HL-60/S4 (cell line): ENCODE results near the gene SPAM1.
"Not testable (repeated sequence)": the region's sequence is repeated elsewhere in the genome, so short reads cannot be mapped to it uniquely, and the experiment has no call there.

ENCODE experiments used
- in situ Hi-C: fragments of 300-500 bp; cut with MboI; formaldehyde crosslinking; loops from 2 replicates; pipeline ENCODE4 v1.14.3; 2022; ENCODE audit warnings: low sequenced_read_pairs

Gene SPAM1, protein sequence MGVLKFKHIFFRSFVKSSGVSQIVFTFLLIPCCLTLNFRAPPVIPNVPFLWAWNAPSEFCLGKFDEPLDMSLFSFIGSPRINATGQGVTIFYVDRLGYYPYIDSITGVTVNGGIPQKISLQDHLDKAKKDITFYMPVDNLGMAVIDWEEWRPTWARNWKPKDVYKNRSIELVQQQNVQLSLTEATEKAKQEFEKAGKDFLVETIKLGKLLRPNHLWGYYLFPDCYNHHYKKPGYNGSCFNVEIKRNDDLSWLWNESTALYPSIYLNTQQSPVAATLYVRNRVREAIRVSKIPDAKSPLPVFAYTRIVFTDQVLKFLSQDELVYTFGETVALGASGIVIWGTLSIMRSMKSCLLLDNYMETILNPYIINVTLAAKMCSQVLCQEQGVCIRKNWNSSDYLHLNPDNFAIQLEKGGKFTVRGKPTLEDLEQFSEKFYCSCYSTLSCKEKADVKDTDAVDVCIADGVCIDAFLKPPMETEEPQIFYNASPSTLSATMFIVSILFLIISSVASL

GRCh38 chr7:123924941-123925340 is at the start of gene SPAM1:
Gene SPAM1, plus strand, starts transcription at chr7:123925241. Its CDS starts 28,330 bp downstream, at chr7:123953571.
- in situ Hi-C loops: no loop called here

GRCh38 chr7:123876557-123877256 is 48.3 kb upstream of the SPAM1 start:
- in situ Hi-C loops: no loop called here

DNA sequence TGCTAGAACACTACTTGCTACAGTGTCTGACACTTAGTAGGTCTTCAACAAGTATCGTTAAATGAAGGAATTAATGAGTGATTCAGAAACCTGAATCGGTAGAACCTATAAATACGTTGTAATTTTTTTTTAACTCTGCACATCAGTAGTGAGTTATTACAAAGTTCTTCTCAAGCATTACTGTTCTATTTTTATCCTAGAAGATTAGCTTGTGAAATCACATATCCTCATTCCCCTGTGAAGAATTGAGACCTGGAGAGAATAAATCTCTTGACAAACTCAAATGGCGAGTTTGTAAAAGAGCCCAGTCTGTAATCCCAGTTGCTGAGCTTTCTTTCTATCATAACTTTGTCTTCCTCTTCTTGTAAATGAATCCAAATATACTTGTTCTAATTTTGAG is 45.4 kb upstream of the SPAM1 start:
- in situ Hi-C loops: no loop called here

DNA sequence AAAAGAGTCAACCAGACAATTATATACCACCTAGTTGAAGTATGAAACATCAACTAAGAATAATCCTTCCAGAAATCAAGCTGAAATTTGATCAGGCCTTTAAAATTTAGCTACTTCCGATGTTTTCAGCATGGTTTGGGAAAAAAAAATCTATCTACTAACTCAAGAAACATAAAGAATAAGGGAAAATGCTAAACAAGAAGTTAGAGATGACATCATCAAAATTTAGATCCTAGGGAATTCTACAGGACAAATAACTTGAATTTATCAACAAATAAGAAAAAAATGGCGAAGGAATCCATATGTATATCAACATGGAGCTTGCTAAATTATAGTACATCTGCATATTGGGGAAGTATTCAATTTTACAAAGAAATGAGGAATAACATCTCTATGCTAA is 43.7 kb upstream of the SPAM1 start:
- in situ Hi-C loops: no loop called here

GRCh38 chr7:123883154-123883553 is 41.9 kb upstream of the SPAM1 start:
- in situ Hi-C loops: no loop called here

GRCh38 chr7:123888192-123888591 is 36.8 kb upstream of the SPAM1 start:
- in situ Hi-C loops: no loop called here

- in situ Hi-C loops: not testable (repeated sequence)
These were observed 30.3 kb upstream of the SPAM1 start for GRCh38 chr7:123894753-123895152.

- in situ Hi-C loops: no loop called here
These were observed 23.9 kb upstream of the SPAM1 start for GRCh38 chr7:123901101-123901500.

- in situ Hi-C loops: no loop called here
These were observed 19.3 kb upstream of the SPAM1 start for GRCh38 chr7:123905714-123906113.

DNA sequence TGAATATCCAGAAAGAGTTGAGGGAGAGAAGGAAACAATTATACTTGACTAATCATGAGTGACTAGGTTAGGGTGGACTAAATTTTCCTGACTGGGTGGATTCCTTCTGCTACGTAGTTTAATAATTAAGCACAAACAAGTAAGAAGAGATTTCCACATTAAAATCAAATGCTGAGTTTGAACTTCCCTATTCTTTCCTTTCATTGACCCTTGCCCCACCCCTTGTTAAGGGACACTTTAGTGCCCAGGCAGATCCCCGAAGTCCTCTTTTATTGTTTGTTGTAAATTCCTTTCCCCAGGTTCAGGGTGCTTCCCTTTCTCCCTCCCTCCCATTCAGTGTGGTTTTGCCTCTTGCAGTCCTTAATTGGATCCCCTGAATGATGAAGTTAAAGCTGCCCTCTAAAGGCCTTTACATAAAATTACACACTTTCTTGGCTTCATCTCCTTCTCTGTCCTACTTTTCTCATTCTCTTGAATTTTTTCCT is 8.8 kb upstream of the SPAM1 start:
- in situ Hi-C loops: no loop called here

- in situ Hi-C loops: no loop called here
These were observed 7.2 kb upstream of the SPAM1 start for GRCh38 chr7:123917878-123918277.

DNA sequence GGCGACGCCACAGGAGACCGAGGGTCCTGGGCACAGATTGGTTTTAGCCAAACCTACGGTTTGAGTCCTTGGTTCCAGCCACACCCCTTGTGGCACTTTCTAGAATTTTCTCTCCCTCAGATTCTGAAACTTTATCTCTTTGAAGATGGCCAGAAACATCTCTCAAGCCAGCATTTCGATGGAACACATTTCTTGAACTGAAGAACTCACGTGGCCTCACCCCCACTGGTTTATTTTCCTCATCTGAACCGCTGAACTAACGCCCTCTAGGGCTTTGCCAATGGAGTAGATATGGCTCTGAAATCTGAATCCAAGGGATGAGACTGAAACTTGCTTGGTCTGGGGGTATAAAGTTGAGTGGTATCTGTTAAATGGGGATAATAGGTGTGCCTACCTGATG is 6.7 kb upstream of the SPAM1 start:
- in situ Hi-C loops: no loop called here

- in situ Hi-C loops: no loop called here
These were observed 1.4 kb upstream of the SPAM1 start for GRCh38 chr7:123923599-123923998.

- in situ Hi-C loops: no loop called here
These were observed 4.1 kb downstream of the SPAM1 start for GRCh38 chr7:123929107-123929506.

GRCh38 chr7:123929655-123930054 is 4.6 kb downstream of the SPAM1 start:
- in situ Hi-C loops: no loop called here

GRCh38 chr7:123935436-123936381 is 10.7 kb downstream of the SPAM1 start:
- in situ Hi-C loops: no loop called here

DNA sequence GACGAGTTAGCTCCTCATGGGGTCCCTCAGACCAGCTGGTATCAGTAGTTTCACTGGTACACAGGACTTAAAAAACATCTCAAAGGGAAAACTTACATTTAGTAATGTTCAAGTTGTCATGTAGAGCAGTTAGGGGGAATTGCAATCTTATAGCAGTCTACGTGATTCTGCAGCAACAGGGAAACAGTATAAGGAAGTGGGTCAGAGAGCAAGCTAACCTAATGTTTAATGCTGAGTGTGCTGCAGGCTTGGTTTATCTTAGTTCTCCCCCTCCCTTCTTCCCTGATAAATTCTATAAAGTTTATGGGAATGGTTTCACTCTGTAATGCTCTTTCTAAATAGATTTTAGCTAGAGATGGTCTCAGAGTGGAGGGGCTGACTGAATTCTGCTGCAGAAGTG is 11.3 kb downstream of the SPAM1 start:
- in situ Hi-C loops: no loop called here

DNA sequence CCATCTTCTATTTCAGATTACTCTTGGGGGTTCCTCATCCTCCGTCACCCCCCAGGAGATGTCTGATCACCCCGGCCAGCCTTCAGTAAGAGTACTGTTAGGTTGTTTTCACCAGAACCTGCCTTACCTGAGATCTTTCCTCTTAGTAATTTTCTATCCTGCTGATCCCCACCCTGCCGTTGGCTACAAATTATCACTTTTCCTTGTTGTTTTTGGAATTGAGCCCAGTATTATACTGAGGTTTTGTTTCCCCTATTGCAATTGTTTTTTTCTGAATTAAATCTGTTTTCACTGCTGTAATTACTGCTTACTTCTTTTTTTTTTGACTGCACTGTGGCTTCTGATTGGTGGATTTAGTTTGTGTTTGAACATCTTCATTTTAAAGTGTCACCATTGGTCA is 14.7 kb downstream of the SPAM1 start:
- in situ Hi-C loops: no loop called here

GRCh38 chr7:123941391-123942180 is 16.5 kb downstream of the SPAM1 start:
- in situ Hi-C loops: no loop called here

GRCh38 chr7:123944395-123944794 is 19.4 kb downstream of the SPAM1 start:
- in situ Hi-C loops: no loop called here
